ENCODE data around the gene NDUFAF7. TPM values are rescaled to one million over a fixed set of nuclear protein-coding genes. Genes with fewer than 3 reads are reported as not detected.
"Not testable (repeated sequence)": the region's sequence is repeated elsewhere in the genome, so short reads cannot be mapped to it uniquely, and the experiment has no call there.

Gene NDUFAF7
- total RNA-seq, 4 donors from 2014 or later = 1.9 to 21.6 (median 16.5) TPM

- Histone ChIP-seq H3K27me3 (no peaks in the 10 kb centered on the region), H3K27ac (no peak overlapping the region), H3K9me3 (no peaks in the 10 kb centered on the region), H3K4me3 (no peak overlapping the region), H3K36me3 (peaks cover 0 to 72% (median 32%) of the 10 kb centered on the region in 4 donors), H3K4me1 (no peaks in the 10 kb centered on the region)
- DNase-seq = no peak
- WGBS, 2 donors (ENCODE audit: low coverage in 1 of 2) = 96% methylated on average over 4 of the region's 4 CpGs
- intact Hi-C loops (cut with DNase I; ENCODE audit: low total_unique reads) (no loop called here), in situ Hi-C loops (cut with MboI; ENCODE audit: low pct_ligation_motif_present in 1 of 4, low pct_unique_long_range_greater_than_20kb in 1 of 4, low sequenced_read_pairs in 3 of 4) (no loop called here)
- TF ChIP-seq POLR2A (IDR thresholded peaks at IDR 0.05) (no peak), POLR2AphosphoS5 (IDR thresholded peaks at IDR 0.05) (no peak), EP300 (IDR thresholded peaks at IDR 0.05; ENCODE audit: low read depth) (no peak)
- TF ChIP-seq, protein P1, sequence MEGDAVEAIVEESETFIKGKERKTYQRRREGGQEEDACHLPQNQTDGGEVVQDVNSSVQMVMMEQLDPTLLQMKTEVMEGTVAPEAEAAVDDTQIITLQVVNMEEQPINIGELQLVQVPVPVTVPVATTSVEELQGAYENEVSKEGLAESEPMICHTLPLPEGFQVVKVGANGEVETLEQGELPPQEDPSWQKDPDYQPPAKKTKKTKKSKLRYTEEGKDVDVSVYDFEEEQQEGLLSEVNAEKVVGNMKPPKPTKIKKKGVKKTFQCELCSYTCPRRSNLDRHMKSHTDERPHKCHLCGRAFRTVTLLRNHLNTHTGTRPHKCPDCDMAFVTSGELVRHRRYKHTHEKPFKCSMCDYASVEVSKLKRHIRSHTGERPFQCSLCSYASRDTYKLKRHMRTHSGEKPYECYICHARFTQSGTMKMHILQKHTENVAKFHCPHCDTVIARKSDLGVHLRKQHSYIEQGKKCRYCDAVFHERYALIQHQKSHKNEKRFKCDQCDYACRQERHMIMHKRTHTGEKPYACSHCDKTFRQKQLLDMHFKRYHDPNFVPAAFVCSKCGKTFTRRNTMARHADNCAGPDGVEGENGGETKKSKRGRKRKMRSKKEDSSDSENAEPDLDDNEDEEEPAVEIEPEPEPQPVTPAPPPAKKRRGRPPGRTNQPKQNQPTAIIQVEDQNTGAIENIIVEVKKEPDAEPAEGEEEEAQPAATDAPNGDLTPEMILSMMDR (IDR thresholded peaks at IDR 0.05) = no peak
These were observed 12.4 kb upstream of the NDUFAF7 start for GRCh38 chr2:37219046-37219445.

DNA sequence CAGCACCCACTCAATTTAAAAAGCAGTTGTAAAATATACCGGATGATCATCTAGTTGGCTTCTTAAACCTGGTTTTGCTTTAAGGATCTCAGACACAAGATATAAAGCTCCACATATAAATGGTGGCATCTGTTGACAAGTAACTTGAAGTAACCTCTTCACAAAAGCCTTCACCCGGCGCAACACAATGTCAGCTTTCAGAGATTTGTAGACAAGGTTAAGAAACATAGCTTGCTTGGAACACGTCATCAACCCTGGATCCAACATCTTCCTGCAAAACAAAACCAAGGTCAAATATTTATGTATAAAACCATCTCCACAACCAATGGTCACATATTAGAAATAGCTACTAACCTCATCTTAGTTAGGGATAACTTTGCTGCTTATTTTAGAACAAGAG, 8.3 kb upstream of the NDUFAF7 start:
- no peaks in the 10 kb centered on the region for H3K9me3 ChIP-seq
- no peaks in the 10 kb centered on the region for H3K27me3 ChIP-seq
- in situ Hi-C loops (cut with MboI; ENCODE audit: low pct_ligation_motif_present in 1 of 4, low pct_unique_long_range_greater_than_20kb in 1 of 4, low sequenced_read_pairs in 3 of 4) (no loop called here), intact Hi-C loops (cut with DNase I; ENCODE audit: low total_unique reads) (no loop called here)
- no peak for DNase-seq
- no peak for TF ChIP-seq POLR2AphosphoS5 (IDR thresholded peaks at IDR 0.05)
- TF ChIP-seq, protein P1 (IDR thresholded peaks at IDR 0.05) = no peak
- H3K4me3 ChIP-seq = no peak overlapping the region
- peaks cover 0 to 60% (median 26%) of the 10 kb centered on the region in 4 donors for H3K36me3 ChIP-seq
- WGBS, 2 donors (ENCODE audit: low coverage in 1 of 2) = 91 to 96% methylated on average over 2 to 4 of the region's 4 CpGs
- no peak overlapping the region for H3K27ac ChIP-seq
- peaks cover 0 to 7% (median 0%) of the 10 kb centered on the region in 4 donors for H3K4me1 ChIP-seq

GRCh38 chr2:37224063-37224462, 7.4 kb upstream of the NDUFAF7 start:
- Histone ChIP-seq H3K4me1 (peaks cover 0 to 13% (median 0%) of the 10 kb centered on the region in 4 donors), H3K4me3 (no peak overlapping the region), H3K27ac (no peak overlapping the region), H3K27me3 (no peaks in the 10 kb centered on the region), H3K9me3 (no peaks in the 10 kb centered on the region), H3K36me3 (peaks cover 0 to 63% (median 26%) of the 10 kb centered on the region in 4 donors)
- intact Hi-C loops (cut with DNase I; ENCODE audit: low total_unique reads) = no loop called here
- in situ Hi-C loops (cut with MboI; ENCODE audit: low pct_ligation_motif_present in 1 of 4, low pct_unique_long_range_greater_than_20kb in 1 of 4, low sequenced_read_pairs in 3 of 4) = no loop called here
- no peak for DNase-seq
- TF ChIP-seq POLR2AphosphoS5 (IDR thresholded peaks at IDR 0.05) (no peak), EP300 (IDR thresholded peaks at IDR 0.05; ENCODE audit: low read depth) (no peak), POLR2A (IDR thresholded peaks at IDR 0.05) (no peak)
- TF ChIP-seq, protein P1 (IDR thresholded peaks at IDR 0.05) = no peak
- 86 to 97% methylated on average over 1 of the region's 1 CpG for WGBS, 2 donors (ENCODE audit: low coverage in 1 of 2)

GRCh38 chr2:37225129-37225528, 6.3 kb upstream of the NDUFAF7 start:
- in situ Hi-C loops (cut with MboI; ENCODE audit: low pct_ligation_motif_present in 1 of 4, low pct_unique_long_range_greater_than_20kb in 1 of 4, low sequenced_read_pairs in 3 of 4); H3K4me3 ChIP-seq; H3K27ac ChIP-seq; DNase-seq; H3K9me3 ChIP-seq; intact Hi-C loops (cut with DNase I; ENCODE audit: low total_unique reads); H3K27me3 ChIP-seq: not testable (repeated sequence)
- Histone ChIP-seq H3K4me1 (peaks cover 0 to 23% (median 9%) of the 10 kb centered on the region in 4 donors), H3K36me3 (peaks cover 0 to 57% (median 24%) of the 10 kb centered on the region in 4 donors)
- WGBS, 2 donors (ENCODE audit: low coverage in 1 of 2) = no CpG with 5 or more reads among the region's 2 CpGs

- 97 to 100% methylated on average over 4 of the region's 4 CpGs for WGBS, 2 donors (ENCODE audit: low coverage in 1 of 2)
- Histone ChIP-seq H3K4me1 (peaks cover 0 to 28% (median 14%) of the 10 kb centered on the region in 4 donors), H3K36me3 (peaks cover 0 to 44% (median 16%) of the 10 kb centered on the region in 4 donors), H3K9me3 (no peaks in the 10 kb centered on the region), H3K4me3 (no peak overlapping the region), H3K27me3 (no peaks in the 10 kb centered on the region), H3K27ac (no peak overlapping the region)
- TF ChIP-seq EP300 (IDR thresholded peaks at IDR 0.05; ENCODE audit: low read depth) (no peak), POLR2AphosphoS5 (IDR thresholded peaks at IDR 0.05) (no peak), POLR2A (IDR thresholded peaks at IDR 0.05) (no peak)
- TF ChIP-seq, protein P1 (IDR thresholded peaks at IDR 0.05) = no peak
- DNase-seq = no peak
- in situ Hi-C loops (cut with MboI; ENCODE audit: low pct_ligation_motif_present in 1 of 4, low pct_unique_long_range_greater_than_20kb in 1 of 4, low sequenced_read_pairs in 3 of 4) (no loop called here), intact Hi-C loops (cut with DNase I; ENCODE audit: low total_unique reads) (no loop called here)
These were observed 4.6 kb upstream of the NDUFAF7 start for GRCh38 chr2:37226863-37227262.

Data from transverse colon (tissue), 4 donors.